GM23338 (cell line): ENCODE results near the gene PNPLA7. TPM values are rescaled to one million over a fixed set of nuclear protein-coding genes. Genes with fewer than 3 reads are reported as not detected.

Experiments
- ATAC-seq: fragments of 200-7000 bp; cut with Tn5 transposase; 3 replicates; pipeline ENCODE4 v1.9.1; 2020
- DNase-seq: peaks from one replicate; pipeline ENCODE4 v3.0.0-alpha.2; 2015; ENCODE audit warnings: low spot score
- H2AFZ ChIP-seq: fragments of 200-600 bp; sonication (generic); 2 replicates; pipeline ENCODE4 v1.8.0; 2016; ENCODE audit warnings: antibody characterized with exemption, mild to moderate bottlenecking, moderate library complexity
- H3F3A ChIP-seq: fragments of 200-600 bp; sonication (generic); replicated peaks from 2 replicates; pipeline ENCODE4 v1.8.0; 2017; ENCODE audit warnings: antibody characterized with exemption, mixed run types, low read depth
- H3K27ac ChIP-seq: fragments of 200-600 bp; sonication (generic); 2 replicates; pipeline ENCODE4 v1.6.1; 2016; ENCODE audit warnings: low read depth
- H3K27me3 ChIP-seq: fragments of 200-600 bp; sonication (generic); 2 replicates; pipeline ENCODE4 v1.8.0; 2016; ENCODE audit warnings: mild to moderate bottlenecking, mixed run types, moderate library complexity; ENCODE audit not compliant: insufficient read depth
- H3K36me3 ChIP-seq: fragments of 200-600 bp; sonication (generic); 2 replicates; pipeline ENCODE4 v1.8.0; 2016; ENCODE audit warnings: mild to moderate bottlenecking; ENCODE audit not compliant: insufficient read depth
- H3K4me1 ChIP-seq: fragments of 200-600 bp; sonication (generic); 2 replicates; pipeline ENCODE4 v1.8.0; 2016; ENCODE audit warnings: mild to moderate bottlenecking, moderate library complexity; ENCODE audit not compliant: insufficient read depth
- H3K4me2 ChIP-seq: fragments of 200-600 bp; sonication (generic); 2 replicates; pipeline ENCODE4 v1.7.1; 2017; ENCODE audit warnings: mixed run types
- H3K4me3 ChIP-seq: fragments of 200-600 bp; sonication (generic); 2 replicates; pipeline ENCODE4 v1.6.1; 2016; ENCODE audit warnings: mixed run types
- H3K79me2 ChIP-seq: fragments of 200-600 bp; sonication (generic); replicated peaks from 2 replicates; pipeline ENCODE4 v1.8.0; 2017; ENCODE audit warnings: mild to moderate bottlenecking; ENCODE audit not compliant: insufficient read depth
- H3K9me2 ChIP-seq: fragments of 200-600 bp; sonication (generic); 2 replicates; pipeline ENCODE4 v1.8.0; 2017; ENCODE audit not compliant: insufficient read depth
- H4K20me1 ChIP-seq: fragments of 200-600 bp; sonication (generic); replicated peaks from 2 replicates; pipeline ENCODE4 v1.8.0; 2017; ENCODE audit warnings: mild to moderate bottlenecking; ENCODE audit not compliant: insufficient read depth
- H3K27ac Mint-ChIP-seq: 2 replicates; pipeline ENCODE4 v1.8.0; 2020; ENCODE audit warnings: inconsistent platforms, mild to moderate bottlenecking, moderate library complexity, mixed read lengths
- H3K27me3 Mint-ChIP-seq: 3 replicates; pipeline ENCODE4 v1.8.0; 2022; ENCODE audit warnings: low read depth, mild to moderate bottlenecking, moderate library complexity, mixed read lengths, inconsistent platforms; ENCODE audit not compliant: insufficient read depth, poor library complexity
- H3K36me3 Mint-ChIP-seq: 3 replicates; pipeline ENCODE4 v1.8.0; 2021; ENCODE audit warnings: low read depth, mild to moderate bottlenecking, inconsistent platforms, moderate library complexity, mixed read lengths
- H3K4me1 Mint-ChIP-seq: 3 replicates; pipeline ENCODE4 v1.8.0; 2020; ENCODE audit warnings: mild to moderate bottlenecking, inconsistent platforms, mixed read lengths
- H3K4me3 Mint-ChIP-seq: 3 replicates; pipeline ENCODE4 v1.8.0; 2021; ENCODE audit warnings: moderate library complexity, mild to moderate bottlenecking, inconsistent platforms, mixed read lengths
- H3K9me3 Mint-ChIP-seq: 3 replicates; pipeline ENCODE4 v1.8.0; 2020; ENCODE audit warnings: moderate library complexity, mild to moderate bottlenecking, inconsistent platforms, mixed read lengths
- CREB1 ChIP-seq: fragments of 250-450 bp; sonication (Bioruptor Pico); IDR thresholded peaks from 2 replicates; pipeline ENCODE4 v1.5.0; 2020; ENCODE audit warnings: low read depth, mild to moderate bottlenecking, moderate library complexity
- CTCF ChIP-seq, 2 experiments: fragments of 200-600 bp in 1 of 2; sonication (generic) in 1 of 2; conservative IDR thresholded peaks; 2 replicates each; pipeline versions ENCODE4 v1.5.1 to v1.6.1; 2016 to 2017; ENCODE audit warnings: antibody characterized with exemption in 2 of 2, low read depth in 2 of 2, mild to moderate bottlenecking in 2 of 2, moderate library complexity in 1 of 2
- ETS1 ChIP-seq: IDR thresholded peaks from 2 replicates; pipeline ENCODE4 v1.6.1; 2016; ENCODE audit warnings: antibody characterized with exemption
- EZH2 ChIP-seq: fragments of 200-600 bp; sonication (generic); IDR thresholded peaks from one replicate; pipeline ENCODE4 v1.8.0; 2017; ENCODE audit warnings: antibody characterized with exemption, mild to moderate bottlenecking, low read depth; ENCODE audit not compliant: unreplicated experiment
- EZH2phosphoT487 ChIP-seq: fragments of 200-600 bp; sonication (generic); IDR thresholded peaks from one replicate; pipeline ENCODE4 v1.8.1; 2018; ENCODE audit warnings: antibody characterized with exemption; ENCODE audit not compliant: unreplicated experiment
- JUNB ChIP-seq: IDR thresholded peaks from one replicate; pipeline ENCODE4 v1.6.1; 2016; ENCODE audit warnings: antibody characterized with exemption; ENCODE audit not compliant: unreplicated experiment
- NANOG ChIP-seq: IDR thresholded peaks from 2 replicates; pipeline ENCODE4 v1.6.1; 2016; ENCODE audit warnings: antibody characterized with exemption, borderline replicate concordance
- POLR2AphosphoS5 ChIP-seq: IDR thresholded peaks from 2 replicates; pipeline ENCODE4 v1.6.1; 2016; ENCODE audit warnings: antibody characterized with exemption, low read depth
- STAT1 ChIP-seq: IDR thresholded peaks from one replicate; pipeline ENCODE4 v1.6.1; 2016; ENCODE audit warnings: antibody characterized with exemption; ENCODE audit not compliant: unreplicated experiment
- ZNF114 ChIP-seq: fragments of 250-450 bp; sonication (Bioruptor Pico); IDR thresholded peaks from 2 replicates; pipeline ENCODE4 v1.5.0; 2020; ENCODE audit warnings: mild to moderate bottlenecking, moderate library complexity
- ZNF331 ChIP-seq: fragments of 250-450 bp; sonication (Bioruptor Pico); IDR thresholded peaks from 2 replicates; pipeline ENCODE4 v1.5.0; 2020; ENCODE audit warnings: low read depth, mild to moderate bottlenecking, moderate library complexity
- ZNF462 ChIP-seq: fragments of 250-450 bp; sonication (Bioruptor Pico); IDR thresholded peaks from 2 replicates; pipeline ENCODE4 v1.5.0; 2020; ENCODE audit warnings: mild to moderate bottlenecking, moderate library complexity
- polyA plus RNA-seq: library from polyadenylated mRNA; unstranded; fragments of >200 nt; fragmentation: Nextera tagmentation; extraction: Ambion mirVana; gene quantifications from 2 replicates; pipeline ENCODE4 v1.2.1, GENCODE V29; 2016
- total RNA-seq: library from RNA; depleted of rRNA; stranded (reverse); fragments of >200 nt; shearing (Covaris generic); gene quantifications from 2 replicates; pipeline ENCODE4 v1.2.3, GENCODE V29; 2014

Gene PNPLA7
- total and polyA plus RNA-seq, 2 experiments from 2014 or later: 0.45 to 0.80 TPM

GRCh38 chr9:137499858-137500661, 50.1 kb downstream of the PNPLA7 start (continued):
- TF ChIP-seq ZNF114 (CRISPR knock-in tag) (no peak), EZH2 (no peak), STAT1 (no peak), ETS1 (no peak), CREB1 (no peak)

DNA sequence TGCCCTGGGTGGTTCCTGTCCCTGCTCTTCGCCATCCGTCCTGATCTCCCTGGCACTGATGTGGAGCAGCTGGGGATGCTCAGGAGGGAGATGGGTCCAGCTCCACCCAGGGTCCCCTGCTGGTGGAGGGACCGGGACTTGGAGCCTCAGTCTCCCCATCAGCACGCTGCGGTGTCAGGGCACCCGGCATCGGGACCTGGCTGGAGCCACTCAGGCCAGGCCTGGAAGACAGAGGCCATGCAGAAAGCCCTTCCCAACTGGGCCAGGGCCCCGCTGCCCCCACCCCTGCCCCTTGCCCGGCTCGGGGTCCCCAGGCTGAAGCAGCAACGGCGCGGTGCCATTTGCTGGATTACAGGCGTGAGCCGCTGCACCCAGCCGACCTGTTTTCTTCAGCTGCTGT, 50.8 kb downstream of the PNPLA7 start:
- no peak for DNase-seq
- Mint-ChIP-seq H3K4me1 (peaks cover 2% of the 10 kb centered on the region; the same call in 1 of the 3 replicates), H3K4me3 (no peak overlapping the region), H3K27ac (no peak overlapping the region), H3K27me3 (peaks cover 35% of the 10 kb centered on the region), H3K36me3 (peaks cover 34% of the 10 kb centered on the region), H3K9me3 (peaks cover 71% of the 10 kb centered on the region)
- no peaks in the 10 kb centered on the region for H3K9me2 ChIP-seq
- ATAC-seq: no peak
- H3K4me3 ChIP-seq: no peak overlapping the region
- no peaks in the 10 kb centered on the region for H3K4me1 ChIP-seq
- TF ChIP-seq EZH2phosphoT487: no peak
- TF ChIP-seq JUNB: no peak
- no peak for TF ChIP-seq ZNF331 (CRISPR knock-in tag)
- no peak for TF ChIP-seq CREB1
- TF ChIP-seq EZH2: no peak
- TF ChIP-seq CTCF (conservative IDR thresholded peaks at IDR 0.05; ENCODE audit: low read depth in 2 of 2): no peak
- TF ChIP-seq NANOG: no peak
- TF ChIP-seq POLR2AphosphoS5: no peak
- TF ChIP-seq ZNF462 (CRISPR knock-in tag): no peak
- no peaks in the 10 kb centered on the region for H3F3A ChIP-seq
- H3K27me3 ChIP-seq: no peaks in the 10 kb centered on the region
- no peak overlapping the region for H3K27ac ChIP-seq
- H3K79me2 ChIP-seq: no peaks in the 10 kb centered on the region
- no peaks in the 10 kb centered on the region for H3K36me3 ChIP-seq
- no peaks in the 10 kb centered on the region for H4K20me1 ChIP-seq
- H3K4me2 ChIP-seq: no peak overlapping the region
- H2AFZ ChIP-seq: no peak overlapping the region
